Colon (tissue), 2 donors: Measurements from ENCODE around the gene CMPK2.

Source experiments
- FAIRE-seq: peaks from 2 replicates; lab custom pipeline; 2012; peaks lifted over from hg19 to GRCh38; lab: Jason Lieb, UNC
- donor health status: control.
- donor health status: control.

Gene CMPK2

DNA sequence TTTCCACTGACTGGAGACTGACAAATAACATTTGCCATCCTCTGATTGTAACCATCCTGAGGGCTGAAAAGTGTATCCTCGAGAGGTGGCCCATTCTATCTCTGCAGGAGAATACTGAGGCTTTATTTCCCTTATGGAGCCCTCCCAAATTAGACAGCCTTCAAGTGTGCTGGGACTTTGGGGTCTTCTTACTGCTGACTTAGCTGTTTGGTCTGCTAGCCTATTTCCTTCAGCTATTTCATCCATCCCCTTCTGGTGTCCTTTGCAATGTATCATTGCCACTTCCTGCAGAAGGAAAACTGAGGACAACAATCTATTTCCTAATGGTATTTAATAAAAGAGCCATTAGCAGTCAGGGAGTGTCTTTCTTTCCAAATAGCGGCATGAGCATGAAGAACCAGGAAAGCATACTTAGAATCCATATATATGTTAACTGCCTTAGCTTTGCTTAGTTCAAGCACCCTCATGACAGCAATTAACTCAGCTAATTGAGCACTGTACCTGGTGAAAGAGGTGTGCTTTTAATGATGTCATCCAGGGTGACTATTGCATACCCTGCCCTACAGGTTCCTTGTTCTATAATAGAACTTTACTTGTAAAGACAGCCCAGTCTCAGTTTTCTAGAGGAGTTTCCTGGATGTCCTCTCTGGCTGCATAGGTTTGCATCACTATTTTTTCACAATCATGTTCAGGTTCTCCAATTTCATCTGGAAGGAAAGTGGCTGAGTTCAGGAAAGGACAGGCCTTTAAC, 24.0 kb downstream of the CMPK2 start:
- FAIRE-seq, result no peak

DNA sequence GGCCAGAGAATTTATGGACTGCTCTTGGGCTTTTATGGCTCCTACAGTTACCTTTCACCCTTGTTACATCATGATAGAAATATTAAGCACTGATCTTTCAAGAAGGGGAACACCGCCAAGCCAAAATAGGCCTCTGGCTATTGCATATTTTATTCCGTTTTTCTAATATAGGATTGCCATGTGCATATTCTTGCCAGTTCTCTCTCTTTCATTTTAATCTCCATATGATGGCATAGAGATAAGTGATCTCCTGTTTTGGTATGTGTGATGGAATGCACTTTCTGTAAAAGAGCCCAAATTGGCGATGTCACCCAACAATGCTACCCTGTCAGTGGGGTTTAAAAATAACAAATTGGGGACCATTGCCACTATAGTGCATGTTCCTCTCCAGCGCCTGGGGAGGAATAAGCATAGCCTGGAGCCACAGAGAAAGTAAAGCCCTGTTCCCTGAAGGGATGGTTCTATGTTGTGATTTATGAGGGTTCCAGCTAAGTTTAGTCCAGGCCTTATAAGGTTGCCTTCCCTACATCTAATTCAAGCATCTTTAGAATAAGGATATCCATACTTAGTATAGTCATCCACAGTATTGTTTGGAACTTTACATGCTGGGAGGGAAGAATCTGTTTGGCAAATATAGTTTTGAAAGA, 26.9 kb downstream of the CMPK2 start:
- FAIRE-seq, result no peak

DNA sequence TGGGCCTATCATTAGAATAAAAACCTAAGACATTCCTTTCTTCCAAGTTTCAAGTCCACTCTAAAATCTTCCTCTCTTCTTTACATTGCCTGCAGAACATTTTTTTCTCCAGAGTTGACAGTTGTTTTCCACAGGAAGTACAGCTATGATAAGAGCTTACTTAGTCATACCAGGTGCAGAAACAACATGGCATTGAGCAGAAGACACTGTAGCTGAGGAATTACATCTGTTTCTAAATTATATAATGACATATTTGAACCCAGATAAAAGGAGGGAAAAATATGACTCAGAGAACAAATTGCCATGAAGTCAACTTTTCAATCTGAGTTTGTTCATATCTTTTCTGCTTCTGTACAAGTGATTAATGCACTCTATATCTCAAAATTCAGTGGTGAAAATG, 30.2 kb downstream of the CMPK2 start:
- no peak for FAIRE-seq

DNA sequence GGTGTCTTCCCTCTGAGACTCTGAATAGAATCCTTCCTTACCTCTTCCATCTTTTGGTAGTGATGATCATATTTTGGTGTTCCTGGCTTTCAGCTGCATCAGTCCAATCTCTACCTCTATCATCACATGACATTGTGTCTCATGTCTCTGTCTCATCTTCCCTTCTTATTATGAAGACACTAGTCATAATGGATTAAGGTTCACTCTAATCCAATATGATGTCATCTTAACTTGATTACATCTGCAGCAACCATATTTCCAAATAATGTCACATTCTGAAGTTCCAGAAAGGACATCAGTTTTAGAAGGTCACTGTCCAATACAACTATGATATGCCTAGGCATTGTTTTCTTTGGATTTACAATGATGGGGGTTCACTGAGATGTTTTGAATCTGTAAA, 31.5 kb downstream of the CMPK2 start:
- no peak for FAIRE-seq

DNA sequence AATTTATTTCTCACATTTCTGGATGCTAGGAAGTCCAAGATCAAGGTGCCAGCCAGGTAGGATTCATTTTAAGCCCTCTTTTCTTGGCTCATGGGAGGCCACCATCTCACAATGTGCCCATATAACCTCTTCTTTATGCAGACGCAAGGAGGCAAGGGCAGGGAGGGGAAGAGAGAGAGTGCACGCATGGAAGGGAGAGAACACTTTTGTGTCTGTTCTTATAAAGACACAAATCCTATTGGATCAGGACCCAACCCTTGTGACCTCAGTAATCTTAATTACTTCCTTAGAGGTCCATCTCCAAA, 32.5 kb downstream of the CMPK2 start:
- FAIRE-seq, result no peak

DNA sequence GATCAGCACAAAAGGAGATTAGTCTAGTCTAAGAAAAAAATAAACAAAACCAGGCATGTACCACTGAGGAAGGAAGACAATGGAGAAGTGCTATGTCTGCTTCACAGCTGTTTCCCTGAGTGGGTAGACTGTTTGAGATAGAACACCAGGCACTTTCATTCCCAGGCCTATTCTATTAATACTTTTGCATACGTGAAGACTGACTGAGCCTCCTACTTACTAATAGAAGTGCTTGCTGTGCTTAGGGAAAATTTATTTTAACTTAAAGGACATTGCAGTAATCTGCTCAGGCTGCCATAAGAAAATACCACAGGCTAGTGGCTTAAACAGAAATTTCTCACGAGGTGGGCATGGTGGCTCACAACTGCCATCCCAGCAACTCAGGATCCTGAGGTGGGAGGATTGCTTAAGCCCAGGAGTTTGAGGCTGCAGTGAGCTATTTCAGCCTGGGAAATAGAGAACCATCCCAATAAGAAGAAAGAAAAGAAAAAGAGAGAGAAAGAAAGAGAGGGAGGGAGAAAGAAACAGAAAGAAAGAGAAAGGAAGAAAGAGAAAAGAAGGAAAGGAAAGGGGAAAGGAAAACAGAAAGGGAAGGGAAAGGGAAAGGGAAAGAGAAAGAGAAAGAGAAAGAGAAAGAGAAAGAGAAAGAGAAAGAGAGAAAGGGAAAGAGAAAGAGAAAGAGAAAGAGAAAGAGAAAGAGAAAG, 33.0 kb downstream of the CMPK2 start:
- no peak for FAIRE-seq

DNA sequence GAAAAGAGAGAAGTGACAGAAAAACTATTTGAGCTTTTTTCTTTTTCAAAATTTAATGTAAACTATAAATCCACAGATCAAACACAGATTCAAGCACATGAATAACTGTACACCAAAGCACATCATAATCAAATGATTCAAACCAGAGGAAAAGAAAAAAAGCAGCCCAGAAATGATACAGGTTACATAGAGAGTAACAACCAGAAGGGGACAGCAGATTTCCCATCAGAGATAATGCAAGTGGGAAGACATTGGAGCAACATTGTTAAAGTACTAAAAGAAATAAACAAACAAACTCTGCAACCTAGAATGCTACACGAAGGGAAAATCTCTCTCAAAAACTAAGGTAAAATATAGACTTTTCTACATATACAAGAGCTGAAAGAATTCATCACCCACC, 34.5 kb downstream of the CMPK2 start:
- no peak for FAIRE-seq

DNA sequence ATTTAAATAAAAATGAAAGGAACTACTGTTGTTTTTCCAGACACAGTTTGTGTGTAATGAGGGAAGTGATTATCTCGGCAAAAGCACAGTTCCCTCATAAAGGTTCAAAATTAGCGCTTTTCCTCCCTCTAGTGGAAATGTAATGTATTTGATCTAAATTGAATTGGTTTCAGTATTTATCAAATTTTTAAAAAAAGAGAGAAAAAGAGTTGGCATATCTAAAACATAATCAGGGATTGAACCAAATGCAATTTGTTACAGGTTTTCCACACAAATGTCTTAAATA, 37.5 kb downstream of the CMPK2 start:
- no peak for FAIRE-seq

DNA sequence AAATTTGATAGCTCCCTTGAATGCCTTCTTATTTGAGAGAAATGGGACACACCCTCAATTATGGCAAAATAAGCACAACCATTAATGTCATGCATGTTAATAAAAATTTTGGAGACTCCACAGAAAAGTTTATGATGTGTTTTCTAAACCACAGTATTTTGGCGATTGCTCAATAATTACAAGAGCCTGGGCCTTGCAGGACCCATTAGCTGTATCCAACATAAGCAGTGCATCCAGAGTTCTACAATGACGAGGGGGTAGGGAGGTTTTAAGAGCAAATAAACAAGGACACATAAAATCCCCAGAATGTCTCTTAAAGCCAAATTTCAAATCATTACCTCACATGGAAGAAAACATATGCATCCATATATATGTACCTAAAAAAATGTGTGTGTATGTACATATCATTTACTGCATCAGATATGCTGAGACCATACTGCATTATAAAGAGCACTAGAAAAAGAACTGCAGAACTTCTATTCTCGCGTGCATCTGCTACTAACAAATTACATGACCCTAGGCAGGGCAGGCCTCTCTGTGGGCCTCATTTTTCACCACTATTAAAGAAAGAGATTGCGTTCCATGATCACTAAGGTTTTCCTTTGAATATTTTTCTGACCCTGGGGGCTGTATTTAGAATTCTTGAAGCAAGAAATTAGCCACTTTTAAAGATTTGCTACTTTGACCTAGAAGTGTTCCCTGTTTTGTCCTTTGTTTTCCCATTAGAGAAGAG, 38.0 kb downstream of the CMPK2 start:
- FAIRE-seq, result no peak

DNA sequence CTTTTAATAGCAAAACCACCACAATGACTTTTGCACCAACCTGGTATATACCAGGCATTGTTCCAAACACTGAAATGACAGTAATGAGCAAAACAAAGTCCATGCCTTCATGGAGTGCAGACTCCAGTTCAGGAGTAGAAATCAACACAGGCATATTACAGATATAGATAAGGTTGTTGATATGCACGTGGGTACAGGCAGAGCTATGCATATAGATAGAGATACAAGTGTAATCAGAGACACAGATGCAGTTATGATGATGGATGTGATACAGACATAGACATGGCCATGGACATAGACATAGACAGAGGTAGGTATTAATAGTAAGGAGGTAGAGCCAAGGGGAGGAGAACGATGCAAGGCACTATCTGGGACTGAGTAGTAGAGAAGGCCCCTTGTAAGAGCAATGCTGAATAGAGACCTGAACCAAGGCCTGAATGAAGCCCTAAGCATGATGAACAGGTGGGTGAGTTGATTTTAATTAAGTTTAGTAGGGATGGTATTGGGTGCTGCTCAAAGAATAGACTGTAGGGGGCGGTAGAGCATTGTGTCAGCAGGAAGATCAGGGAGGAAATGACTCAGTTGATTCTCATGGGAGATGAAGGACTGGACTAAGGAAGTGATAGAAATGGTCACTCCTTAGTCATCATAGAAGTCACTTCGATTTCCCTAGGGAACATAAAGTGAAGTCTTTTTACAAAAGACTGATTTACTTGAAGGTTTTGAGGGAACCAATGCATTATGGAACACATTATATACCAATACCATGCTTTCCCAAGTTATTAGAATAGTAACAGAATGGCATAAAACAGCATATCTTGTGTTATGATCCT, 39.4 kb downstream of the CMPK2 start:
- no peak for FAIRE-seq

DNA sequence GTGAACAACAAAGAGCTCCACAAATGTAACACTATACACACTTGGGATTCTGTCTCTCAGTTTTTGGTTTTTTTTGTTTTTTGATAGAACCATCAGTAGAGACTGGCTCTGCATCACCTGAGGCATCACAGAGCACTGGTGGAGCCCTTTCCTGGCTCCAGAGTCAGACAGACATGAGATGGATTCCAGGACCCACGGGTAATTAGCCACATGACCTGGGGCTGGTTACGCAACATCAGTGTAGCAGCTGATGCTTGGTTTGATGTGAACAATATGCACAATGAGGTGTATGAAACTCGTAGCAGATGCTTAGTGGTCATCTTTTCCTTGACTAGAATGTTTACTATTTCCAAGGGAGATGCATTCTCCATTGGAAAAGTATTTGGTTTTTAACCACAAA, 40.7 kb downstream of the CMPK2 start:
- no peak for FAIRE-seq

DNA sequence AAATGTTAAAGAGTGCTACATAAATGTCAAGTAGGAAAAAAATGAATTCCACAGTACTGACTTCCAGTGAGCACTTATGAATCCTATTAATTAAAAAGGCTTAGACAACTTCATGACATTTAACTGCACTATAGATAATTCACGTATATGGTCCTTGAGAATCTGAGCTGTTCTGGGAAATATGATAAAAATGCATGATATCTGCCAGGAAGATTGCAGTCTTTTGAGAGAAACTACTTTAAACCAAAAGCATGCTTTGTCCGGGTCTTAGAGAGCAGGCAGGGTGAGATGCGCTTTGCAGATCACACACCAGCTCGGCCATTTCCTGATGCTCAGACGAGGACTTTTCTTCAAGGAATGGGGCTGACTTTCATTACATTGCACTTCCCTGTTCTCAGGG, 42.6 kb downstream of the CMPK2 start:
- no peak for FAIRE-seq

DNA sequence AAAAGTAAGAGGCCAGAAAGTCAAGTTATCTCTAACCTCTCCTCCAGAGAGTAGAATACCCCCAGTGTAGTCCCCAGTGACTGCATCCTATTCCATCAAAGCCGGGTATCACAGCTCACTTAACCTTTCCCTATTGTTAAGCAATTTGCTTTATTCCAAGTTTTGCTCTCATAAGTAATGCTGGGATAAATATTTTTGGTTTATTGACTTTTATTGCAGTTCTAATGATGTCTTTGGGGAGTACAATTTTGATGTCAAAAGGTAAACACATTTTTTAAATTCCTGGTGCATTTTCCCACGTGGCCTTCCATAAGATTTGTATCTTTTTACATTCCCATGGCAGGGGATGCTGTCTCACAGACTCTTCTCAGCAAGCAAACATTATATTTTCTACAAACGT, 43.3 kb downstream of the CMPK2 start:
- no peak for FAIRE-seq

DNA sequence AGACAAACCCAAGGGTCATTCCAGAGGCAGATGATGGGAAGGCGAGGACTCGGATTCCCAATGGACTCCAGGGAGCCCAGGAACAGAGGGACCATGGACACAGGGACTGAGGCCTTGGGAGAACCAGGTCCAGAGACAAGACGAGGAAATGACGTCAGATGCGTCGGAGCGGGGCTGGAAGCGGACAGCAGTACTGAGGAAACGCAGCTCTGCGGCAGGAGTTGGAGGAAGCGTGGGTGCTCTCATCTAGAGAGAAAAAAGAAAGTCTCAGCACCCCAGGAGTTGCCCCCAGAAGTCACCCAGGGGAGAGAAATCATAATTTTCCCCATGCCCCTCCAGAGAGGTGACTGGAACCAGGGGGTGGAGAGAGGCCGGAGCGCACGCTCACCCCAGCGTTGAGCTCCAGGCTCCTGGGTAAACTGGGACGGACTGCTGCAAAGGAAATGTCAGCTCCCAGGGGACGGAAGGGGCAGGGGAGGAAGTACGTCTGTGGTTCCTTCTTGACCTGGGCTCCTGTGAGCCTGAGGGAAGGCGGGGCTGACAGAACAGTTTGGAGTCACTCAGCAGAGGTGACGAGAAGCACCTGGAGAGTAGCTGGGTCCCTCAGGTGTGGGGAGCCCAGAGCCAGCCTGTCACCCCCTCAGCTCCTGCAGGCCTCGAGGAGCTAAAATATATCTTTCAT, 44.7 kb downstream of the CMPK2 start:
- FAIRE-seq, result no peak

DNA sequence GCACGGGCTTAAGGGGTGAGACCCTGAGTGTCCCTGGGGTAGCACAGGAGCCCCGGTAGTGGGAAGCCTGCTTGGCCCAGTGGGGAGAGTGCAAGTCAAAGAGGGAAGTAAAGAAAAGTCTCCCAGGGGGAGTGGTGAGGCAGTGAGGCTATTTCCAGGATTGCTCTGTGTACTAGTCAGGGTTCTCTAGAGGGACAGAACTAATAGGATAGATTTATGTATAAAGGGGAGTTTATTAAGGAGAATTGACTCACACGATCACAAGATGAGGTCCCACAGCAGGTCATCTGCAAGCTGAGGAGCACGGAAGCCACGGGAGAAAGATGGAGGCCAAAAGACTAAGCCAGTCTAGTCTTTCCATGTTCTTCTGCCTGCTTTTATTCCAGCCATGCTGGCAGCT, 45.5 kb downstream of the CMPK2 start:
- no peak for FAIRE-seq

DNA sequence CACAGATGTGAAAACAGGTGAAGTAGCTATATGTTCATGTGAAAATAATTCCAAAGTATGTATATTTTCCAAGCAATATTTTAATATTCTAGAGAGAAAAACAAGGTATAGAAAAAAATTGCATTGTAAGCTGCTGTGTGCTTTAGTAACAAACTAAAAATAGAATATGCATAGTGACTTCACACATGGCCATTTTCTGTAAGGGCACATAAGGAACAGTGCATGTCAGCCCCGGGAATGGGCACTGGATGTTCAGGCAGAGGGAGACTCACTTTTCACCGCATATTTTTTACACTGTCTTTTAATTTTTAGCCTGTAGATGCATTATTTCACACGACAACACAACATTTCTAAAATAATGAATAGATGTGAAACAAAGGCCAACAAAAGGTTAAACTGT, 46.0 kb downstream of the CMPK2 start:
- FAIRE-seq, result no peak

DNA sequence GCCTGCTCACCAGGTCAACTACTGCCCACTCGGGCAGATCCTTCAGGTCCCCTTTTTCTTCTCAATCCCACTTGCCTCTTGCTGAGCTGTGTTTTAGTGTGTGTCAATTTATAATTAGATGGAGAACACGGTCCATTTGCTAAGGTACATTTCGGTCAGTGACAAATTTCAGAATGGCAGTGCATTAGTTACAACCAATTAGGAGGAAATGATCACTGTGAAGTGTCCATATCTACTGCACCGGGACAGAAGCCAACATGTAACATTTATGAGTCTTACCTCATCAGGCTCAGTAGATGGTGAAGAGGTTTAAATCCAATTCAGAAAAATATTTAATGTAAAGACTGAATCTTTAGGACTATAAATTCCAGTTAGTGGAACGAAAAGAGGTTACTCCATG, 47.7 kb downstream of the CMPK2 start:
- FAIRE-seq, result no peak

DNA sequence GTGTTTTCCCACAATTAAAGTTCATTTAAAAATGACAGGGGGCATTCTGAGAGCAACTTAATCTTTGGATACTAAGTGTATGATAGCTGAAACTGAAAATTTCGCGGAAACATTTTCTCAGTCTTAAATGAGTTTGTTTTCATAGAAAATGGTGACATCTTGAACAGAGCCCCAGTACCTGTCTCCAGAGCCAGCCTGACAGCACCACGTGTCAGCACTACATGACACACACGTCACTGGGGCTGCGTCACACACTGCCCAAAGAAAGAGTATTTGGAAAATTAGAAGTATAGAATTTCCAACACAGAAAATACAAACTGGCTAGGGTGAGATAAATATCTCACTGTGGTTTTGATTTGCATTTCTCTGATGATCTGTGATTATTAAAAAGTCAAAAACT, 50.8 kb downstream of the CMPK2 start:
- no peak for FAIRE-seq

DNA sequence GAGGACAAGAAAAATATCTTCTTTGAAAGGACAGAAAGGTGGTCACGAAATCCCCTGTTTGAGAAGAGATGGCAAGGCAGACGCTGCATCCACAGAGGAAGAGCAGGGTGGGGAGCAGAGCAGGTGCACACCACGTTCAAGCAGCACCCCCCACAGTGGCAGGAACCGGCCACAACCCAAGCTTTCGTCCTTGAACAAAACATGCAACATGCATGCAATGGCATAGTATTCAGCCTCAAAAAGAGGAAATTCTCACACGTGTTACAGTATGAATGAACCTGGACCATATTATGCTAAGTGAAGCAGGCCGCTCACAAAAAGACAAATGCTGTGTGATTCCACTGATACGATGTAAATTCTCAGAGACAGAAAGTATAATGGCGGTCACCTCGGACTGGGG, 51.4 kb downstream of the CMPK2 start:
- FAIRE-seq, result no peak

DNA sequence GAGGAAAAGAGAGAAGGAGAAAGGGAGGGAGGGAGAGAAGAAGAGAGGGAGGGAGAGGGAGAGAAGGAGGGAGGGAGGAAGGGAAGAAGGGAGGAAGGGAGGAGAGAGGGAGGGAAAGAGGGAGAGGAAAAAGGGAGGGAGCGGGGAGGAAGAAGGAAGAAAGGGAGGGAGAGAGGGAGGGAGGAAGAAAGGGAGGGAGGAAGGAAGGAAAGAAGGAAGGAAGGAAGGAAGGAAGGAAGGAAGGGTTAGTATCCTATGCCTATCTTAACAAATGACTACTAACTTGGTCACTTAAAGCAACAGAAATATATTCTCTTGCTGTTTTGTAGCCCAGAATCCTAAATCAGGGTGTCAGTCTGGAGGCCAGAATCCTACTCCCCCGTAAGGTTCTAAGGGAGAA, 52.1 kb downstream of the CMPK2 start:
- no peak for FAIRE-seq

DNA sequence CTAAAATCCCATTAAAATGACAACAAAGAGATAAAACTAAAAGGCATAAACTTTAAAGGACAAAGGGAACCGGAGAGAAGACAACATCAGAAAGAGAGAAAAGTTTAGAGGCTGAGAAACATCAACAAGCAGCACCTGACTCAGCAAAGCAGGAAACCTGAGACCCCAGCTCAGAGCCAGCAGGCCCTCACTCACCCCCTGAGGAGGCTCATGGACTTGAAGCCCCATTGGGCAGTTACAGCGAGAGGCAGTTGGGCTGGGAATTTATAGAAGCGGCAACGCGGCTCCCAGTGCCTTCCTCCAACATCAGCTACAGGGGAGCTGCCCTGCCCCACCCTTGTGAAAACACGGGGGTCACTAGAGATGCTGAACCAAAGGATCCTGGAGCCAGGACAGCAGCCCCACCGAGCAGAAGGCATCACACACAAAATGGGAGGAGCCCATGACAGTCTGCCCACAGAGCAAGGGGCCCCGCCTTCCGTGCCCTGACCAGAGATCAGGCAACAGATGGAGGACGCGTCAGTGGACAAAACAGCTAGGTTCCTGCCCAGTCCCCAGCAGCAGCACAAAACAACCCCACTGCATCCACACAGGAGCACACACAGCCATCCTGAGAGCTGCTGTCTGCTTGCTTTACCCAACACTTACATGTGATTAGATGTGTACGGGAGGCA, 52.7 kb downstream of the CMPK2 start:
- no peak for FAIRE-seq
